Right renal cortex interstitium (tissue), 3 donors: Measurements from ENCODE around the gene CCDC3. TPM values are rescaled to one million over a fixed set of nuclear protein-coding genes. Genes with fewer than 3 reads are reported as not detected.
"Not testable (repeated sequence)": the region's sequence is repeated elsewhere in the genome, so short reads cannot be mapped to it uniquely, and the experiment has no call there.

Experiments used
- DNase-seq, 3 donors: peaks; one replicate each; pipeline ENCODE4 v3.0.0-alpha.2; 2013; ENCODE audit warnings: low read depth in 3 of 3, low spot score in 2 of 3
- polyA plus RNA-seq, 3 donors: library from polyadenylated mRNA; unstranded; fragments of 120-200 nt; gene quantifications; one replicate each; pipeline ENCODE4 v1.2.1, GENCODE V29; 2013; ENCODE audit not compliant: insufficient read length in 3 of 3

CCDC3 gene
- polyA plus RNA-seq, 3 donors, result 9.5 to 13.3 (median 10.0) TPM

DNA sequence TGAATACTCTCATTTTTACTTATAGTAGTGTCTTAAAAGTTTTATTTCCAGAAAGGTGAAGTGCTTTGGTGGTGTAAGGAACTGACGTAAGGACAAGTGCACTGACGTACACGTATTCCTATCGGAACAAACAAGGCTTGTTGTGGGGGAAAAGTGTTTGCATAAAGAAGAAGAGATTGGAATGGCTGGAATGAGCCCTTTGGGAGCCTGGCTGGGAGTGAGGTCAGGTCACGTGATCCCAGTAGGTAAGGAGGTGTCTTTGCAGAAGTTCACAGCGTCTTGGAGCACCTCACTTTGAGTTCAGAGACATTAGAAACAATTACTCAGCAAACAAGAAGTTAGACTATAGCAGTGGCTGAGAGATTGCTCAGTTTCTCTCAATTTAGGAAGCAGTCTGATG, 104.2 kb downstream of the CCDC3 start:
- DNase-seq, result no peak

DNA sequence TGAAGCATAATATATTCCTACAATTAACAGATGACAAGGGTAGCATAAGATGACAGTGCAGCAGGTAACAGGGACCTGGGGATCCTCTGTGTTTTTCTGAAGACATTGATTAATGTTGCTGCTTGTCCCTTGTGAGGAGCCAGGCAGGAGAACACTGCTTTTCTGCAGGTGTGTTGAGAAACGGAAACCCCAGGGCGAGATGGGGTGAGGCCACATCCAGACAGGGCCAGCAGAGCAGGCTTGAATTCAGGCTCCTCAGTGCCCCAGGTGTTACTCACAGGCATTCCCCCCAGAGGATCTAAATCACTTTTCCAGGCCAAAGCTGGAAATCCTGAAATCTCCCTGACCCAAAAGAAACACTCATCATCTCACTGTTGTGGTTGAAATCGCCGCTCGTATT, 105.3 kb downstream of the CCDC3 start:
- DNase-seq, result no peak

GRCh38 chr10:12892924-12893323, 108.6 kb downstream of the CCDC3 start:
- no peak for DNase-seq

DNA sequence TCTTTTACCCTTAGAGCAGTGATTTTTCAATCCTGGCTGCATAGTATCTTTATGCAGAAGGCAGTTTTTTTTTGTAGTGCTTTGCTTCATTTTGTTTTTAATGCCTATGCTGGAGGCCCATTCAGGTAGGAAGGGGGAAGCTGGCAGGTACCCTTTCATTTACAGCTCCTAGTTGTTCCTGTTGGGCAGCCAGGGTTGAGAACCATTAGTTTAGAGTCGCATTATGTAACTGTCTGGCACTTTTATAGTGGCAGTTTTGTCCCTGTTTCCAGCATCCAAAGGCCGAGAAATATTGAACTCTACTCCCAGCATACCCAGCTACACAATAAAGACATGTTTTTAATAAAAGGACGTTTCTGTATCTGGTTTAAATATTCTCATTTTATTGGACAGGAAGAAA, 110.6 kb downstream of the CCDC3 start:
- no peak for DNase-seq

DNA sequence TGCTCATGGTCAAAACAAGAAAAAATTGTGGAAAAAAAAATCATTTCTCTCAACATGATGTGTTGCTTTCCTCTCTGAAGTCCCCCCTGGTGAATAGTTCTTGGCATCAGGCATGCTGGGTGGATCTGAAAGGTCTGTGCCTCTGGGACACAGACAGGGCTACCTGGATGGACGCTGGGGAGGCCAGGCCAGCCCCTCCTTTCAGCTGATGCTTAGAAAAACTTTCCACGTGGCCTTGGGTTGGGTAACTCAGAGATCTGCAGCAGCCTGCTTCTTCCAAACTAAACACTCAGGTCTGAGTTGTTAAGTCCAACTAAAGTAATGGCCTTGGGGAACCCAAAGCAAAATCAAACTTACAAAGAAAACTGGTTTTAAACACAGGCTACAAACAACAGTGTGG, 113.0 kb downstream of the CCDC3 start:
- DNase-seq, result no peak

GRCh38 chr10:12887780-12888179, 113.7 kb downstream of the CCDC3 start:
- DNase-seq, result no peak

GRCh38 chr10:12884851-12885250, 116.7 kb downstream of the CCDC3 start:
- no peak for DNase-seq

GRCh38 chr10:12880423-12880822, 121.1 kb downstream of the CCDC3 start:
- DNase-seq, result no peak

- DNase-seq, result no peak
These were observed 124.4 kb downstream of the CCDC3 start for GRCh38 chr10:12877150-12877549.

- no peak for DNase-seq
These were observed 125.2 kb downstream of the CCDC3 start for GRCh38 chr10:12876266-12876665.

DNA sequence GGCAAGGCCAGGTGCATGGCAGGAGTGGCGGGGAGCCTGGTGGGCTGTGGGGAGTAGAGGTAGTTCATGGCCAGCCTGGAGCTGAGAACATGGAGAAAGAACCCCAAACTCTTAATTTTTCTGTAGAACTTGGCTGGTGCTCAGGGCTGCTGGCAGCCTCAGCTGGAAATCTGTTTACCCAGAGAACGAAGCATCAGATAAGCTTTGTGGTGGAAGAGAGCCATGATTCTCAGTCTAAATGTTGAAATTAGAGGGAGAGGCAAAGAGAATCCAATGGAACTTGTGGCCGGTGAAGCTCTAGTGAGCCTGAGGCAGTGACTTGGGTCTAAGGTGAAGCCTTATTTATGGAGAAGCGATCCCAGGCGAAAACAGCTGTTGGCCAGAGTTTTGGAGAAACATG, 126.4 kb downstream of the CCDC3 start:
- no peak for DNase-seq

- no peak for DNase-seq
These were observed 127.0 kb downstream of the CCDC3 start for GRCh38 chr10:12874501-12874900.

DNA sequence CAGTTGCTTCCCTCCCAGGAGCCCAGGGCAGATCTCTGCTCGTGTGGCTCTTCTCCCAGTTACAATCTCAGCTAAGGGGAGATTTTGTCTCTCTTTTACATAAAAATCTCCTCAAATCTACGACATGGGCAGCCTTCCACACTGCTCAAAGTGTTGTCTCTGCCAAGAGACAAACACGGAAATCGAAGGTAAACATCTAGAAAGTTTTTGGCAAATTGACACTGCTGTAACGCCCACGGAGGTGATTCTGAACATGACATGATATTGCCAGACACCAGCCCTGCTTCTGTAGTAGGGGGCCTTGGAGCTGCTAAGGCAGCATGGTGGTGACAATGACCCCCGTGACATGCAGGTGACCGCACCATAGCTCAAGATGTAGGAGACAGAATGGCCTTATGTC, 128.3 kb downstream of the CCDC3 start:
- no peak for DNase-seq

- no peak for DNase-seq
These were observed 128.9 kb downstream of the CCDC3 start for GRCh38 chr10:12872577-12872976.

GRCh38 chr10:12869427-12869826, 132.1 kb downstream of the CCDC3 start:
- DNase-seq, result no peak

DNA sequence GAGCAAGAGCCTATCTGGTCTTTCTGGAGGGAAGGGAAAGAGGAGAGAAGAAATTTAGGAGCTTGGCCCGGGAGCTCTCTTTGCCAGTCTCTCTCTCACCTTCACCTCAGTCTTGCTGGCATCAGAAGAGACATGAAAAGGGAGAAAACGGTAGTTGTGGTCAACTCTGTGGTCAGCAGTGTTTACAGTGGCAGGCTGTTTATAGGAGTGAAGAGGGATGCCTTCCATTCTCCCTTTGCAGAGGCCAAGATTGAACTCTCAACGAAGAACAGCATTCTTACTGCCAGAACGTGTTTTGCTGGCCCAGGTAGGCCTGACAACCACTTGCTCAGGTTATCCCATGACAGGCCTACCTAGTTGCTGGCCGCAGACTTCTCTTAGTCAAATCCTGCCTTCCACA, 133.3 kb downstream of the CCDC3 start:
- no peak for DNase-seq

- DNase-seq, result not testable (repeated sequence)
These were observed 136.0 kb downstream of the CCDC3 start for GRCh38 chr10:12865515-12865914.

GRCh38 chr10:12862459-12862858, 139.1 kb downstream of the CCDC3 start:
- no peak for DNase-seq

GRCh38 chr10:12854988-12855387, 146.5 kb downstream of the CCDC3 start:
- no peak for DNase-seq

DNA sequence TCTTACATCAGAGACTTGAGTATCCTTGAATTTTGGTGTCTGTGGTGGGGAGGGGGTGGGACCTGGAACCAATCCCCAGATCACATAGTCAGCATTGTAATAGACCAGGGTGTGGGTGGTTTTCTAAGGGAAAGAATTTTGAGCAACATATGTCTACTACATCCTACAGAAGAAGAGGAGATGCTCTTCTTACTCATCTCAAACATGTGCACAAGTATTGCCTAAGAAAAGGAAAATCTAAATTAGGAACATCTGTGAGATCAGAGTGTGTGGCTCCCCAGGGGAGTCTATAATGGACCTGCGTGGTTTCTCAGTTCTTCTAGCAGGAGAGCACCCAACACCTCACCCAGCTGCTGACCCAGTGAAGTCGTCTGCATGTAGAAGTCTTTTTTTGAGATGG, 148.8 kb downstream of the CCDC3 start:
- DNase-seq, result no peak

- no peak for DNase-seq
These were observed 152.0 kb downstream of the CCDC3 start for GRCh38 chr10:12849319-12850181.

DNA sequence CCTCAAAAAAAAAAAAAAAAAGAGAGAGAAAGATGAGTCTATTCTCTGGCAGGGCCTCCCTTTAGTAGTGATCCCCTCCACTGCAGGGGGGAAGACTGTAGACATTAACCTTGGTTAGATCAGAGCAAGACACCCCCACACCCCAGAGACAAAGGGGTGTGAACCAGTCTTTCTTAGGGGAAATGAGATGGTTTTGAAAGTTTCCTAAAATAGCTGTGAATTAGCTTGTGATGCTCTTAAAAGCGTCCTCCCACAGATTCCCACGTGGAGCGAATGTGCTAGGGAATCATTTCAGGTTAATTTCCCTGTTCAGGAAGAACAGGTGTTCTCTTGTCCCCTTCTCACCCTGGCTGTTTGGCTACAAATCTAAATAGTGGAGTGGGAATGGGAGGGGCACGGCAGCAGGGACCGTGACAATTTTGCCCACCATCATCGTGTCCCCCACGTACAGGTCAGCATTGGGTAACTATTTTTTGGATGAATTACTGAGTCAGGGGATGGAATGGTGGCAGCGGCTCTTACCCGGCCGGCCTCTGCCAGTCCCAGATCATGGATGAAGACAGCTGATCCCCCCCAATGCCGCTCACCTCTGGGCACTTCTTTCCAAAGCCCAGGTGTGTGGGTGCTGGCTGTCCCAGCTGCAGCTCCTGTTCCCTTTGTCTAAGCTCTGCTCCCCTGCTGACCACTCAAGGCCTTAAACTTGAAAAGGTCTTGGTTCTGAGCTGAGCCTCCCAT, 152.9 kb downstream of the CCDC3 start:
- no peak for DNase-seq
